ENCODE measurements around the gene ODR4.

DNA sequence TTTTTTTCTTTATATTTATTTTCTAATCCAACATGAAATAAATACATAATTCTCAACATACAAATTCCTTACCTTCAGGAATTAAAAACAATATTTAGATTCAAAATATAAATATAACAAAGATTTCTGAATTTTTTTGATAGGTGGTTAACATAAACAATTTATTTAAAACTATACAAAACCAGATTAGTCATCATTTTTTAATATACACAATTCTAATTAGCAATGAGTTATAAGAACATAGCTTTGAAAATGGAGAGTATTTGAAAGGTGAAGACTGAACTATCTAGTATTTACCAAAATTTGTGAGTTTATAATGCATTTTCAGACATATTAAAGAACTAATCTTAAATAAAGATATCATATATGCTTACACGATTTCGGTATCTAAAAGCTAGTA is 38.1 kb upstream of the ODR4 start:
- no peak for TF ChIP-seq POLR2A (IDR thresholded peaks at IDR 0.05; ENCODE audit: low read depth, low read length)
- no peak for TF ChIP-seq POLR2AphosphoS5 (IDR thresholded peaks at IDR 0.05; ENCODE audit: low read depth, low read length)
- no peak for TF ChIP-seq POU2F2 (IDR thresholded peaks at IDR 0.05; ENCODE audit: low read depth, low read length)

Measured in GM12891 (cell line).